Endothelial cell of umbilical vein (primary cell): Measurements from ENCODE around the gene DENND5A.

Source experiments
- CTCF ChIP-seq, 2 donors: IDR thresholded peaks; 1 replicate in 1 of 2; 2 replicates in 1 of 2; pipeline ENCODE4 v1.5.1; 2011; ENCODE audit warnings: low read length in 2 of 2, mild to moderate bottlenecking in 2 of 2, moderate library complexity in 2 of 2, control low read depth in 1 of 2, inconsistent platforms in 1 of 2, low read depth in 1 of 2; ENCODE audit not compliant: insufficient read depth in 1 of 2; ENCODE audit errors: extremely low read depth in 1 of 2
- EZH2 ChIP-seq: IDR thresholded peaks from 2 replicates; pipeline ENCODE4 v1.6.1; 2012; ENCODE audit warnings: borderline replicate concordance, low read depth, mild to moderate bottlenecking, moderate library complexity, low read length, inconsistent platforms; ENCODE audit not compliant: severe bottlenecking
- MYC ChIP-seq: IDR thresholded peaks from one replicate; pipeline ENCODE4 v1.6.1; 2011; ENCODE audit warnings: mild to moderate bottlenecking, low read depth, low read length
- POLR2A ChIP-seq: IDR thresholded peaks from 2 replicates; pipeline ENCODE4 v1.6.1; 2012; ENCODE audit warnings: low read depth, mild to moderate bottlenecking, control low read depth, low read length
- POLR2AphosphoS5 ChIP-seq: IDR thresholded peaks from 2 replicates; pipeline ENCODE4 v1.6.1; 2012; ENCODE audit warnings: low read depth, mild to moderate bottlenecking, control low read depth, low read length, moderate library complexity; ENCODE audit not compliant: insufficient read depth

GRCh38 chr11:9225748-9226298 is 39.3 kb downstream of the DENND5A start:
- TF ChIP-seq CTCF (IDR thresholded peaks at IDR 0.05; ENCODE audit: extremely low read depth in 1 of 2, insufficient read depth in 1 of 2, low read depth in 1 of 2, low read length in 2 of 2) (no peak), MYC (no peak), POLR2AphosphoS5 (no peak), POLR2A (no peak), EZH2 (no peak)
